ENCODE data around the gene ERI2.
"Not testable (repeated sequence)": the region's sequence is repeated elsewhere in the genome, so short reads cannot be mapped to it uniquely, and the experiment has no call there.

ERI2 gene

DNA sequence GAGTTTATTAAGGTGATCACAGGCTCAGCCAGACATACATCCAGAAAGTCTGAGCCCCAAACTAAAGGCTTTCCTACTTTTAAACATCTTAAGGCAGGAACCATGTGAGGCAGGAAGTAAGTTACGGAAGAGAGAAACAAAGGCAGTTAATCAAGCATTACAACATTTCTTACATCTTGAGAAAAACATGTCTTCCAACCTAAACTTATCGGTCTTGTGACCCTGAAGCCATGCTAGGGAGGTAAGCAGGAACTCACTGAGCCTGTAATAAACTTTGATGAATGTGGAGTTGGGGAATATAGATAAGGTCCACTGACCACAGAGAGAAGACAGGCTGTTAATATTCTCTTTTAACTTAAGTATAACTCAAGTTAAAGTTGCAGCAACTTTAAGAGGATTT lies 45.9 kb downstream of the ERI2 start:
- no peak overlapping the region for H3K4me3 ChIP-seq (ENCODE audit: low read depth, low read length)
- ChIA-PET POLR2A (no interaction called here), CTCF (no interaction called here)
- DNase-seq (ENCODE audit: low read depth, low spot score), result no peak
- TF ChIP-seq, protein P1, sequence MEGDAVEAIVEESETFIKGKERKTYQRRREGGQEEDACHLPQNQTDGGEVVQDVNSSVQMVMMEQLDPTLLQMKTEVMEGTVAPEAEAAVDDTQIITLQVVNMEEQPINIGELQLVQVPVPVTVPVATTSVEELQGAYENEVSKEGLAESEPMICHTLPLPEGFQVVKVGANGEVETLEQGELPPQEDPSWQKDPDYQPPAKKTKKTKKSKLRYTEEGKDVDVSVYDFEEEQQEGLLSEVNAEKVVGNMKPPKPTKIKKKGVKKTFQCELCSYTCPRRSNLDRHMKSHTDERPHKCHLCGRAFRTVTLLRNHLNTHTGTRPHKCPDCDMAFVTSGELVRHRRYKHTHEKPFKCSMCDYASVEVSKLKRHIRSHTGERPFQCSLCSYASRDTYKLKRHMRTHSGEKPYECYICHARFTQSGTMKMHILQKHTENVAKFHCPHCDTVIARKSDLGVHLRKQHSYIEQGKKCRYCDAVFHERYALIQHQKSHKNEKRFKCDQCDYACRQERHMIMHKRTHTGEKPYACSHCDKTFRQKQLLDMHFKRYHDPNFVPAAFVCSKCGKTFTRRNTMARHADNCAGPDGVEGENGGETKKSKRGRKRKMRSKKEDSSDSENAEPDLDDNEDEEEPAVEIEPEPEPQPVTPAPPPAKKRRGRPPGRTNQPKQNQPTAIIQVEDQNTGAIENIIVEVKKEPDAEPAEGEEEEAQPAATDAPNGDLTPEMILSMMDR (IDR thresholded peaks at IDR 0.05; ENCODE audit: insufficient read depth, low read length, missing control alignments), result no peak

DNA sequence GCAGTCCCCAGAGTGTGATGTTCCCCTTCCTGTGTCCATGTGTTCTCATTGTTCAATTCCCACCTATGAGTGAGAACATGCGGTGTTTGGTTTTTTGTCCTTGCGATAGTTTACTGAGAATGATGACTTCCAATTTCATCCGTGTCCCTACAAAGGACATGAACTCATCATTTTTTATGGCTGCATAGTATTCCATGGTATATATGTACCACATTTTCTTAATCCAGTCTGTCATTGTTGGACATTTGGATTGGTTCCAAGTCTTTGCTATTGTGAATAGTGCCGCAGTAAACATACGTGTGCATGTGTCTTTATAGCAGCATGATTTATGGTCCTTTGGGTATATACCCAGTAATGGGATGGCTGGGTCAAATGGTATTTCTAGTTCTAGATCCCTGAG lies 50.5 kb downstream of the ERI2 start:
- POLR2A ChIA-PET; DNase-seq (ENCODE audit: low read depth, low spot score); H3K4me3 ChIP-seq (ENCODE audit: low read depth, low read length): not testable (repeated sequence)
- CTCF ChIA-PET, result interaction anchor here (1.0 kb wide), 1 partner anchor 19 kb away, joined by 3 read pairs; no protein-coding TSS in a partner anchor

DNA sequence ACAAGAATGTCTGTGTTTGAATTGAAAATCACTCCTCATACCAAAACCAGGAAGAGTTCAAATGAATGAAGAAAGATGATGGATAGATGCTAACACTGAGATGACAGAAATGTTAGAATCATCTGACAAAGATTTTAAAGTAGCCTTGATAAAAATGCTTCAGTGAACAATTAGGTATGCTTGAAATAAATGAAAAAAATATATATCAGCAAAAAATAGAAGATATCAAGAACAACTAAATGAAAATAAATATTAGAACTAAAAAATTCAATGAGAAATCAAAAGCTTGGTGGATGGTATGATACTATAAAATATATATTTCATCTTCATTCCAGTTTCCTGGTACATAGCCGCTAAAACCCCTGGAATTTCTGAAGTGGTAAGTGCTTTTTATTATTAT lies 51.0 kb downstream of the ERI2 start:
- H3K4me3 ChIP-seq (ENCODE audit: low read depth, low read length), result no peak overlapping the region
- ChIA-PET CTCF (interaction anchor here (1.0 kb wide), 1 partner anchor 20 kb away, joined by 3 read pairs; no protein-coding TSS in a partner anchor), POLR2A (no interaction called here)
- TF ChIP-seq, protein P1 (IDR thresholded peaks at IDR 0.05; ENCODE audit: insufficient read depth, low read length, missing control alignments), result no peak
- DNase-seq (ENCODE audit: low read depth, low spot score), result no peak

DNA sequence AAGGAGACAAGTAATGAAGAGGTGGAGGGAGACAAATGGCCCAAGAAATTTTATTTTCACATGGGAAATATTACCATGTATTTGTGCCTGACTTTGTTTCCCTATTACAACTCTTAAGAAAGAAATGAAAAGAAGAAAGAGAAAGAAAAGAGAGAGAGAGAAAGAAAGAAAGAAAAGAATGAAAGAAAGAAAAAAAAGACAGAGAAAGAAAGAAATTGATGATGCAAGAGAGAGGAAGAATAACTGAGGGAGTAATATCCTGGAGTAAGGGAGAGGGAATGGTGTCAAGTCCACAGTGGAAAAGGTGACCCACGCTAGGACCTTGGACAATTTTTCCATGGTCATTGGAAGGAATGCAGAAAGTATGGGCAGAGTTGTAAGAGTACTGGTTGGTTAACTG lies 52.5 kb downstream of the ERI2 start:
- CTCF ChIA-PET, result no interaction called here
- TF ChIP-seq, protein P1 (IDR thresholded peaks at IDR 0.05; ENCODE audit: insufficient read depth, low read length, missing control alignments), result no peak
- H3K4me3 ChIP-seq (ENCODE audit: low read depth, low read length), result no peak overlapping the region
- no peak for DNase-seq (ENCODE audit: low read depth, low spot score)
- POLR2A ChIA-PET, result no interaction called here

DNA sequence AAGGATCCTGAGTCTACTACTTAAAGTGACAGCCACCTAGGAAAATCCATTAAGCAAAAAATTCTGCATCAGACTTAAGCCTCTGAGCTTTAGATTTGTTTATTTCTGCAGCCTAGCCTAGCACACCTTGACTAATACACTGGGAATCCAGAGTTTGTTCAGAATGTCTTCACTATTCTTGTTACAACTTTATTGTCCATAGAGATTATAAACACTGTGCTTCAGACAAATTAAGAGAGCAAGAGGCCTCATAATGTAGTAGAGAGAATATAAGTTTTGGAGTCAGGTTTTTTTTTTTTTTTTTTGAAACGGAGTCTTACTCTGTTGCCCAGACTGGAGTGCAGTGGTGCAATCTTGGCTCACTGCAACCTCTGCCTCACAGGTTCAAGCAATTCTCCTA lies 55.7 kb downstream of the ERI2 start:
- ChIA-PET CTCF (interaction anchor here (1.7 kb wide), 1 partner anchor 24 kb away, joined by 4 read pairs; no protein-coding TSS in a partner anchor), POLR2A (no interaction called here)
- TF ChIP-seq, protein P1 (IDR thresholded peaks at IDR 0.05; ENCODE audit: insufficient read depth, low read length, missing control alignments), result no peak
- no peak overlapping the region for H3K4me3 ChIP-seq (ENCODE audit: low read depth, low read length)
- no peak for DNase-seq (ENCODE audit: low read depth, low spot score)

DNA sequence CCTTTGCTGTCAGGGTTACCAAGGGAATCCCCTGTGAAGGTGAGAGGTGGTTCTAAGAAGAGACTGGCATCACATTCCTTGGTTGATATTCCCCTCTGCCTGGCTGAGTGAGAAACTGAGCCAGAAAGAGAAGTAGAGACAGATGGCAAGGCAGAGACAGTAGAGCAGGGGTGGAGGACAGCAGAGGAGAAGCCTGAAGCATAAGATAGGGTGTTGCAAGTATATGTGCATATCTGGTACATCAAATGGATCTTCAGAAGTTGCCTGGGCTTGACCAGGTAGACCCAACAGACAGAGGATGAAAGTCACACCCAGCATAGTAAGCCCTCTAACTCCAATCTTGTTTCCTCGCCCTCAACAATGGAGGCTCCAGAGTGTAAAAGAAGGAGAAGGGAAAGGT lies 56.8 kb downstream of the ERI2 start:
- no peak overlapping the region for H3K4me3 ChIP-seq (ENCODE audit: low read depth, low read length)
- DNase-seq (ENCODE audit: low read depth, low spot score), result no peak
- TF ChIP-seq, protein P1 (IDR thresholded peaks at IDR 0.05; ENCODE audit: insufficient read depth, low read length, missing control alignments), result no peak
- POLR2A ChIA-PET, result no interaction called here
- CTCF ChIA-PET, result no interaction called here

DNA sequence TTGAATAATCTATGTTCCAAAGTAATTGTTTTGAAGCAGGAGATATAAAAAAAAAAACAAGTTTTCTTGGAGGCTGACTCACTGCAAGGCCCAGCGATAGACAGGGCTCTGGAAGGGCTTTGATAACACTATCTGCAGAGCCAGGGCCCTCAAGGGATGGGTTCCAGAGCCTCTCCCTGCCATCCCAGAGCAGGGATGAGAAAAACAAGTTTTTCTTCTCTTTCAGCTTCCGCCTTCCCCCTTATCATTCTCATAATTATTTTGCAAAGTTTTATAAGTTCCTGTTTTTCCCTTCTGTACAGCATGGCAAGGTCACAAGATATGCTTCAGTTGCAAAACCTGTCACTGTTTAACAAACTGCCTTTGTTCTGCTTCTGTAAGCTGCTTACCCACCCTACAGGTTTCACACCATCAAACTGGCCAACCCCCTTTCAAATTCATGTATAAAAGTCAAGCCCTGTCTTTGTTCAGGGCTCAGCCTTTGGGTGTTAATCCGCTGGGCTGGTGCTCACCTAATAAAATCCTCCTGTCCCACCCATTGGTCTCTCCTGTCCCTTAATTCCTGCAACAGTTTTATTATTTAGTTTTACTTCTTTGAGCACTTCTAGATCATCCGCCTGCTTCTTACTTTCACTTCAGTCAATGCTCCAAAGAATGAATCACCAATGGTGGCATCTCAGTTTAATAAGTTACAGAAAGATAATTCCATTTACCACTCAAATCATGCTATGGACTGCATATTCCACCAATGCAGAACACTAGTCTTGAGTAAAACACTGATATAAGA lies 59.0 kb downstream of the ERI2 start:
- ChIA-PET POLR2A (no interaction called here), CTCF (no interaction called here)
- no peak overlapping the region for H3K4me3 ChIP-seq (ENCODE audit: low read depth, low read length)
- TF ChIP-seq, protein P1 (IDR thresholded peaks at IDR 0.05; ENCODE audit: insufficient read depth, low read length, missing control alignments), result no peak
- no peak for DNase-seq (ENCODE audit: low read depth, low spot score)
